22Rv1 (cell line): Measurements from ENCODE around the gene SYNDIG1L.

ENCODE experiments used
- CTCF ChIP-seq: fragments of 450-650 bp; IDR thresholded peaks from 2 replicates; pipeline ENCODE4 v1.5.1; 2017; ENCODE audit warnings: mild to moderate bottlenecking
- ZFX ChIP-seq: fragments of 450-650 bp; IDR thresholded peaks from 2 replicates; pipeline ENCODE4 v1.6.1; 2017; ENCODE audit warnings: antibody characterized with exemption, borderline replicate concordance

- TF ChIP-seq CTCF (no peak), ZFX (no peak)
Measured at GRCh38 chr14:74463697-74464096, 37.7 kb upstream of the SYNDIG1L start.
